ENCODE measurements around the gene DAGLA.

- TF ChIP-seq CTCF (conservative IDR thresholded peaks at IDR 0.05), result no peak
- TF ChIP-seq EZH2 (IDR thresholded peaks at IDR 0.05; ENCODE audit: low read depth), result no peak
These were observed 83.9 kb downstream of the DAGLA start for GRCh38 chr11:61763930-61764605.

All from PC-9 (cell line).